ENCODE results near the gene NPIPB6.

Gene NPIPB6

DNA sequence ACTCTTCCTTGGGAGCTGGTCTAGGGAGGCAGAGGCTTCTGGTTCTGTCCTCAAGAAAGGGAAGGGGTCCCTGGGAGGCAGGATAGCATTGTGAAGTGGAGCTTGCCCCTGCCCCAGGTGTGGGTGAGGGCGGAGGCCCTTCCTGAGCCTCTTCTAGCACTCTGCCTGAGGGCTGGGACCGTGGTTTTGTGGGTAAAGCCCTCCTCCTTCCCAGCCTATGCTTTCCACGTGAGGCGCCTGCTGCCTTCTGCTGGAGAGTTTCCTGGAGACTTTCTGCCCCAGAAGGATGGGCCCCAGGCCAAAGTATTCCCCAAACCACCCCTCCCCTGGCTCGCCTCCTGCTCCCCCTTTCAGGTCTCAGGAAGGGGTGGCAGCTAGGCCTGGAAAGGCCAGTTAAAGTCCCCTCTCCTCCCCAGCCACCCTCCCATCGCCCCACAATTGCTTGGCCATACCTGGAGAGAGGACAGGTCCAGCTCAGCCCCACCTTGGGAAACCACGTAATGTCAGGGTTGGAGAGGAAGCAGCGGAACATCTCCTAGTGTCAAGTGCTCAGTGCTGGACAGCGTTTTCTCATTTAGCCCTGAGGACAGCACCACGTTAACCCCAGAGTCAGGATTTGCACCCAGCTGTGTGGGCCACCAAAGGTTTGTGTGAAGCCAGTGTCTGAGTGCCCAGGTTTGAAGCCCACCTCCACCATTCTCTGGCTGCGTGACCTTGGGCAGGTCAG lies 65.4 kb downstream of the NPIPB6 start:
- DNase-seq = no peak

DNA sequence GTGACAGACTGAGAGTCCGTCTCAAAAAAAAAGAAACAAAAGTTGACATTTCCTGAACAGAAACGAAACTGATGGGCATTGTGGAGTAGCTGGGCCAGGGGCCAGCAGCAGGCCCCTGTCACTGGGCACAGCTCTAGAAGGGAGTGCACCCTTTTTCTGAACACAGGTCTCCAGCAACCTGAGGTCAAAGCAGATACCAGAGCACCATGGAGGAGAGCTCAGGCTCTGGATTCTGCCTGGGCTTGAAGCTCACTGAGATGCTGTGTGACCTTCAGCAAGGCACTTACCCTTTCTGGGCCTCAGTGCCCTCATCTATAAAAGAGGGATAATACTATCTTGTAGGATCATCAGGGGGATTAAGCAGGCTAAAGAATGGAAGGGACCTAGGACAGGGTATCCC lies 66.0 kb downstream of the NPIPB6 start:
- DNase-seq = no peak

DNA sequence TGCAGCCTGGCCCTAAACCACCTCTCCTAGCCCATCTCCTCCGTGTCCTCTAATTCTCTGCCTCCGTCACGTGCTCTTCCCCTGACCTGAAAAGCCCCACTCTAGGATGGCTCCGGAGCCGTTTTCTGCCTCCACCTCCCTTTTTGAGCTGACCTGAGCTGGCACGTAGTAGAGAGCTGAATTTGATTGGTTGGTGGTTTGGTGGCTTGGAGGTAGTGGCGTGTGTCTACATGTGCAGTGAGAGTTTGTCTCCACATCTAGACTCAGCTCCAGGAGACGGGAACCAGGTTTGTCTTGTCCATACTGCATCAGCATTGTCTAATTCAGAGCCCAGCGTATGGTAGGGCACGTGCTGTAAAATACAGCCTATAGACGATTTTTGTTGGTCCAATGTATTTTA lies 68.0 kb downstream of the NPIPB6 start:
- no peak for DNase-seq

DNA sequence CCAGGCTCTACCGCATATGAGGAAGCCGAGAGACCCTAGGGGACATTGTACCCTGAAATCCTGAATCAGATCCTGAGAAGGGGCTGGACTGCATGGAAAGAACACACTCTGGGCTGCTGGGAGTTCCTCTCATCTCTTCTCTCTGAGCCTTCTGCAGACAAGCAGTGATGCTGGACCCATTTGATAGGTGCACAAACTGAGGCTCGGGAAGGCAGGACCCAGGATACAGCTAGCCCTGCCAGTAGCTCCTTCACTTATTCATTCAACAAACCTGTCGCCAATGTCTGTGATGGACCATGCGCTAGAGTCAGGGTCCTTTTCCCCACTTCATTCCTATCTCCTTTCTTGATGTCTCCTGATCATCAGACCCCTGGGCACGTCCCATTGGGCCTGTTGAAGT lies 69.1 kb downstream of the NPIPB6 start:
- no peak for DNase-seq

DNA sequence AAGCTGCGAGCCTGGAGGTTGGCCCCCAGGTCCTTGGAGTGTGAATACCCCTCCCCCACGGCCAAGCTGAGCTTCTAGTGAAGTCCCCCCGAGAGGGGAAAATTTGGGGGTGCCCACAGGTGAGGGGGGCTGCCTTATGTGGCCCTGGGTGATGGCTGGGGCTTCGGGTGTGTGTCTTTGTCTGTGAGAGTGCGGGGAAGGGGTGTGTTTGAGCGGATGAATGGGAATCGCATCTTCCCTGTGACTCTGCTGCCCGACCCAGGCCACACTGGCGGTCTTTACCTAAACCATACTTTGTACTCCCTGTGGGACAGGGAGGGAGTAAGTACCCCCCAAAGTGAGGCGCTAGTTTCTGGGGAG lies 69.7 kb downstream of the NPIPB6 start:
- no peak for DNase-seq

DNA sequence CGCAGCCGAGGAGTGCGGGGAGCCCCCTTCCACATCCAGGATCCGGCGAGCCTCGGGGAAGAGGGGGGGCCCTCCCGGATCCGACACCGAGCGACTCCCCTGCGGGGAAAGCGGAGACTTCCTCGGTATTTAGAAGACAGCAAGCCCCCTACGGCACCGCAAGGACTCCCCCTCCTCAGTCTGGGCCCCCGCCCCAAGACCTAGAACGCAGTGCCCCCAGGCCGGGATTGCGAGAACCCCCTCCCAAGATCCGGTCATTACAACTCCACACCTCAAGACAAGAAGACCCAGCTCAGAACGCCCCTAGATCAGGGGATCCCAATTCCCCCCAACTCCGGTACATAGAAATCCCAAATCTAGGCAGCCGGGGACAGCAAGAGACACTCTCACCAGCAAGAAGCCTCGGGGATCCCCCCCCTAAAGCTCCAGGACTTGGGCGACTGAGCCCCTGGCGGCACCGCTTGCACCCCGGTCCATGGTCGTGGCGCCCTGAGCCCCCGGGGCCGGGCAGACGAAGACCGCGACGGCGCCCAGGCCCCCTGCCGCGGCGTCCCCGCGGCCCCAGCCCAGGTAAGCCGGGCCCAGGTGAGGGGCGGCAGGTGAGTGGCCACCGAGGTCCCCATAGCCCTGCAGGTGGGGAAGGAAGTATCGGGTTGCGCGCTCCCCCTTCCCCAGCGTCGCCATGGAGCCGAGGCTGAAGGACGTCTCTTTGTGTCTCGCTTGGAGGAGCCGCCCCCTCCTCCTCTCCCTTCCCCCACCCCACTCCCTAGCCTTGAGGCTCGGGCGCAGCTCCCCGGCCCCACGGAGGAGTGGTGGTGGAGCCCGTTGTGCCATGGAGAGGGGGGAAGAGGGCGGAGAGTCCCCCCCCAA lies 70.3 kb downstream of the NPIPB6 start:
- peak; percentile 79 for DNase-seq

Data from NCI-H510A (cell line).